ENCODE results near the gene ZCCHC3.
"Not testable (repeated sequence)": the region's sequence is repeated elsewhere in the genome, so short reads cannot be mapped to it uniquely, and the experiment has no call there.

Gene ZCCHC3

DNA sequence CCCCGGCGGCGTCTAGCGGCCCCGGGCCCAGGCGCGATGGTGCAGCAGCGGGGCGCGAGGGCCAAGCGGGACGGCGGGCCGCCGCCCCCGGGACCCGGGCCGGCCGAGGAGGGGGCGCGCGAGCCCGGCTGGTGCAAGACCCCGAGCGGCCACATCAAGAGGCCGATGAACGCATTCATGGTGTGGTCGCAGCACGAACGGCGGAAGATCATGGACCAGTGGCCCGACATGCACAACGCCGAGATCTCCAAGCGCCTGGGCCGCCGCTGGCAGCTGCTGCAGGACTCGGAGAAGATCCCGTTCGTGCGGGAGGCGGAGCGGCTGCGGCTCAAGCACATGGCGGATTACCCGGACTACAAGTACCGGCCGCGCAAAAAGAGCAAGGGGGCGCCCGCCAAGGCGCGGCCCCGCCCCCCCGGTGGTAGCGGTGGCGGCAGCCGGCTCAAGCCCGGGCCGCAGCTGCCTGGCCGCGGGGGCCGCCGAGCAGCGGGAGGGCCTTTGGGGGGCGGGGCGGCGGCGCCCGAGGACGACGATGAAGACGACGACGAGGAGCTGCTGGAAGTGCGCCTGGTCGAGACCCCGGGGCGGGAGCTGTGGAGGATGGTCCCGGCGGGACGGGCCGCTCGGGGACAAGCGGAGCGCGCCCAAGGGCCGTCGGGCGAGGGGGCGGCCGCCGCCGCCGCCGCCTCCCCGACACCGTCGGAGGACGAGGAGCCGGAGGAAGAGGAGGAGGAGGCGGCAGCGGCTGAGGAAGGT, 28.7 kb downstream of the ZCCHC3 start:
- no peak overlapping the region for H3K9ac ChIP-seq (ENCODE audit: low read length)

DNA sequence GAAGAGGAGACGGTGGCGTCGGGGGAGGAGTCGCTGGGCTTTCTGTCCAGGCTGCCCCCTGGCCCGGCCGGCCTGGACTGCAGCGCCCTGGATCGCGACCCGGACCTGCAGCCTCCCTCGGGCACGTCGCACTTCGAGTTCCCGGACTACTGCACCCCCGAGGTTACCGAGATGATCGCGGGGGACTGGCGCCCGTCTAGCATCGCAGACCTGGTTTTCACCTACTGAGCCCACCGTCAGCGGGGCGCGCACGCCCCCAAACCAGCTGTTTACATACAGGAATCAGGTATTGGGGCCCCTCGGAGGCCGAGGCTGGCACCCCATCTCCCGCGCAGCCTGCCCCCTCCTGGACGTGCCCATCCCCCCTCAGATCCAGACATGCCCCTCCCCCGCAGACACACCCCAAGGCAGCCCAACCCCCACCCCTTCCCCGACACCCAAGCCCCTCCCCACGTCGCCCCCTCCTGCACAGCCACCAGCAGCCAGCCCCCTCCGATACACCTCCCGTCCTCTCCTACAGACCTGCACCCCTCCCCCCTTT, 29.3 kb downstream of the ZCCHC3 start:
- H3K9me3 ChIP-seq (ENCODE audit: control insufficient read depth, low read length): no peaks in the 10 kb centered on the region

More for the DNA sequence above, 28.7 kb downstream of the ZCCHC3 start:
- no peaks in the 10 kb centered on the region for H3K9me3 ChIP-seq (ENCODE audit: control insufficient read depth, low read length)
- no peaks in the 10 kb centered on the region for H3K27me3 ChIP-seq (ENCODE audit: control insufficient read depth, insufficient read depth, low read length)
- peaks cover 5% of the 10 kb centered on the region for H3K4me1 ChIP-seq (ENCODE audit: control insufficient read depth, insufficient read depth, low read length)
- H3K4me3 ChIP-seq (ENCODE audit: low read length): peak overlapping the region; percentile 22
- H3K36me3 ChIP-seq (ENCODE audit: control insufficient read depth, insufficient read depth, low read length): no peaks in the 10 kb centered on the region

DNA sequence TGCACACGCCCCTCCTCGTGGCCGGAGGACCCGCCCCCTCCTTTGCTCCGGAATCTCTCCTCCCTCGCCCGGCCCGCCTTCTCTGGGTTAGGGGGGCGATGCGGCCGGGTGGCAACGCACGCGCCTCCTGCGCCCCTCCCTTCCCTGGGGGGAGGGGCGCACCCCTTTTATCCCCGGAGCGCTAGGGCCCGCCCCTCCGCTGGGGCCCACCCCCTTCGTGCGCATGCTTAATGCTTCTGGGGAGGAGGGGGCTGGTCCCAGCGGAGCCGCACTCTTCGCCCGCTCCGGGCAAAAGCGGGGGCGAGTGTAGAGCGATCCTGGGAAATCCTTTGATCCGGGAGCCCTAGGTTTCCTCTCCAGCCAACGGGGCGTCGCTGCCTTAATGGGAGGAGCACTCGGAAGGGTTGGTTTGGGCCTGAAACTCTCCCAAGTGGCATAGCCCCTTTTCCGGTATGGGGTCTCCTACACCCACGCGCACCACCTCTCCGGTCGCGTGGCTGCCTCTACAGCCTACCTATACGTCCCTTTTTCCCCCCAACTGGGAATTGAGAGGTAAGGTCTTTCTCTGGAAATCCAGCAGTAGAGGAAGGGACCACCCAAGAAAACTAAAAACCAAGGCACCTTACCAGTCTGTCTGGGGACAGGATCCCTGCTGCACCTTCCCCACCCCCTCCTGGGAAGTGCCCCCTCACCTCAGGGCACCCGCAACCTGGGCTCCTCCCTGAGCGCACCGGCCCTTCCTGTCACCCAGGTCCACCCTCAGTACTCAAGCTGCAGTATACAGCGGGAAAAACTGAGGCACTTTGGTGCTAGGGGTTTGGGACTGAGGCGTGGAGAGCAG, 30.0 kb downstream of the ZCCHC3 start:
- Histone ChIP-seq H3K4me1 (ENCODE audit: control insufficient read depth, insufficient read depth, low read length) (peaks cover 5% of the 10 kb centered on the region), H3K36me3 (ENCODE audit: control insufficient read depth, insufficient read depth, low read length) (no peaks in the 10 kb centered on the region), H3K27me3 (ENCODE audit: control insufficient read depth, insufficient read depth, low read length) (no peaks in the 10 kb centered on the region), H3K4me3 (ENCODE audit: low read length) (peak overlapping the region; percentile 33), H3K9ac (ENCODE audit: low read length) (peak overlapping the region; percentile 63), H3K9me3 (ENCODE audit: control insufficient read depth, low read length) (no peaks in the 10 kb centered on the region)

More for the DNA sequence above, 29.3 kb downstream of the ZCCHC3 start:
- peak overlapping the region; percentile 33 for H3K4me3 ChIP-seq (ENCODE audit: low read length)
- no peaks in the 10 kb centered on the region for H3K36me3 ChIP-seq (ENCODE audit: control insufficient read depth, insufficient read depth, low read length)
- no peak overlapping the region for H3K9ac ChIP-seq (ENCODE audit: low read length)
- no peaks in the 10 kb centered on the region for H3K27me3 ChIP-seq (ENCODE audit: control insufficient read depth, insufficient read depth, low read length)
- H3K4me1 ChIP-seq (ENCODE audit: control insufficient read depth, insufficient read depth, low read length): peaks cover 5% of the 10 kb centered on the region

DNA sequence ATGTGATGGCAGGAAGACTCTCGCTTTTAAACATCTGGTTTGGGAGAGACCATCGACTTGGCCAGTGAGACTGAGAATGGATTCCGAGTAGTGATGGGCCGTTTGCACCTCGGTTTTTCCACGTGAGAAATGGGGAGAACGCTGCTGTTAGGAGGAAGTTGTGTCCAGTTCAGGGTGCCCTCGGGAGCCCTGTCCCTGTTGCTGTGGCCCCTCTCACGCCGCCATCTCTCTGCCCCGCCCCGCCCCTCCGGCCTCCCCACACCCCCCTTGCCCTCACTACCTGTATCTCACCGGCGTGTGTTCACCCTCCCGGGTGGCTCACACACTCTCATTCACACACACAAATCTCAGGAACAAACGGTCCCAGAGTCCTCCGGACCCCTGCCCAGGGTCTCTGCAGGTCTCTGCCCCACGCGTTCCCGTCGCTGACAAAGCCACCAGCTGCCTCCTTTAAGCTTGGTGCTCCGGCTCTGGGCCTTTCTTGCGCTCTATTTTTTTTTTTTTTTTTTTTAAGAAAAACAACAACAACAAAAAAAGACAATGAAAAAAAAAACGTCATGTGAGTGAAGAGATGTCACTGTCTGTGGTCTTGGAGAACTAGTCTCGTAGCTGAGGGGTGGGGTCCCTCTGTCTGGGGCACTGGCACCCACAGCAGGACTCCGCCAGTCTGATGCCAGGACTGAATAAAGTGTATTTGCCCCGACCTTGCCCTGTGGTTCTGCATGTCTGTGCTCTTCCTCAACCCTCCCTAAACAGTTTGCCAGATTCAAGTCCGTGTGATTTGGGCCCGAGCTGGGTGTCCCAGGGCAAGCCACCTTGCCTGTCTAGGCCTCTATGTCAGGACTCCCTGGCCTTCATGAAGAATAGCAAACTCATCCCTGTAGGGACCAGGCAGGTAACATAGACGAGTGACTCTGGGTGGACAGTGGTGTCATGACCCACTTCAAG, 30.9 kb downstream of the ZCCHC3 start:
- no peak overlapping the region for H3K4me3 ChIP-seq (ENCODE audit: low read length)
- no peaks in the 10 kb centered on the region for H3K9me3 ChIP-seq (ENCODE audit: control insufficient read depth, low read length)
- no peaks in the 10 kb centered on the region for H3K27me3 ChIP-seq (ENCODE audit: control insufficient read depth, insufficient read depth, low read length)
- H3K9ac ChIP-seq (ENCODE audit: low read length): peak overlapping the region; percentile 63
- H3K36me3 ChIP-seq (ENCODE audit: control insufficient read depth, insufficient read depth, low read length): no peaks in the 10 kb centered on the region
- H3K4me1 ChIP-seq (ENCODE audit: control insufficient read depth, insufficient read depth, low read length): peaks cover 5% of the 10 kb centered on the region

DNA sequence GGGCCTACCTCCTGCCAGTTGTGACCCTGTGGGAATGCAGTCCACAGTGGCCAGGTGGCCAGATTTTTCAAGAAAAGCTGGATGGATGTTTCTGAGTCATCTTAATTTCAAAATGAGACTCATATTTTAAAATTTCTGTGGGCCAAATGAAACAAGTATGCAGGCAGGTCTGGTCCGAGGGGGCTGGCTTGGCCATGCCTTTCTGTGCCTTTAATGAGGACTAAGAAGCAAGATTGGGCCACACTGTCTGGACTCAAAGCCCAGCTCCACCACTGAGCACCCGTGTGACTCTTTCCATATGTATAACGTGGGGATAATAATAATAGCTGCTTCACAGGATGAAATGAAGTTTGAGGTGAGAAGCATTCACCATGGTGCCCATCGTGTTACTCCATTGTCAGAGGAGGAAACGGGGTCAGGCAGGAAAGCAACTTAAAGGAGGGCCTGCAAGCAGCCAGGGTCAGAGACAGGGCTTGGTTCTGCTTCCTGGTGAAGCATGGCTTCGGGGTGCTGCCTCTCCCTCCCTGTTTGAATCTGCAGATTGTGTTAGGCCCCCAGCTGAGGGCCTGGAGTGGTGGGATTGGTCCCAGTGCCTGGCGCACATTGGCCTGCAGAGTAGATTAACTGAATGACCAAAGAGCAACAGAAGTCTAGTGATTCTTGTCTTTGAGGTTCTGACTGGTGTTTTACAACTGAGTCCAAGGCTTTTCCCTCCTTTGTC, 31.8 kb downstream of the ZCCHC3 start:
- Histone ChIP-seq H3K36me3 (ENCODE audit: control insufficient read depth, insufficient read depth, low read length) (no peaks in the 10 kb centered on the region), H3K27me3 (ENCODE audit: control insufficient read depth, insufficient read depth, low read length) (no peaks in the 10 kb centered on the region), H3K4me3 (ENCODE audit: low read length) (no peak overlapping the region), H3K9ac (ENCODE audit: low read length) (no peak overlapping the region), H3K9me3 (ENCODE audit: control insufficient read depth, low read length) (no peaks in the 10 kb centered on the region), H3K4me1 (ENCODE audit: control insufficient read depth, insufficient read depth, low read length) (peaks cover 5% of the 10 kb centered on the region)

DNA sequence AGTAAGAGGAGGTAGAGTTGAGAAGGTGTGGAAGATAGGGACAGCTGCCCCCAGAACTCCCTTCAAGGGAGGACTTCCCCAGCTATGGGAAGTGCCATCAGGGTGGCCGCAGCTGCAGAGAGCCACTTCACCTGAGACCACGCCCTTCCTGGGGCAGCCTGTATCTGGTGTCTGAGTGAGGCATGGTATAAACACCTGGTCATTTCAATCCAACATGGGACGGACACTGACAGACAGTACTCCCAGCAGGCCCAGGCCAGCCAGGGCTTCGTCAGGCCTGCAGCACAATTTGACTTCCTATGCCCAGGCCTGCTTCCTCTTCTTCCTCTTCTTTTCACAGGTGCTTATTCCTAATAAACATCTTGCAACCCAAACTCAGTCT, 32.5 kb downstream of the ZCCHC3 start:
- Histone ChIP-seq H3K4me1 (ENCODE audit: control insufficient read depth, insufficient read depth, low read length) (peaks cover 5% of the 10 kb centered on the region), H3K36me3 (ENCODE audit: control insufficient read depth, insufficient read depth, low read length) (no peaks in the 10 kb centered on the region), H3K27me3 (ENCODE audit: control insufficient read depth, insufficient read depth, low read length) (no peaks in the 10 kb centered on the region), H3K9ac (ENCODE audit: low read length) (no peak overlapping the region), H3K4me3 (ENCODE audit: low read length) (no peak overlapping the region), H3K9me3 (ENCODE audit: control insufficient read depth, low read length) (no peaks in the 10 kb centered on the region)

DNA sequence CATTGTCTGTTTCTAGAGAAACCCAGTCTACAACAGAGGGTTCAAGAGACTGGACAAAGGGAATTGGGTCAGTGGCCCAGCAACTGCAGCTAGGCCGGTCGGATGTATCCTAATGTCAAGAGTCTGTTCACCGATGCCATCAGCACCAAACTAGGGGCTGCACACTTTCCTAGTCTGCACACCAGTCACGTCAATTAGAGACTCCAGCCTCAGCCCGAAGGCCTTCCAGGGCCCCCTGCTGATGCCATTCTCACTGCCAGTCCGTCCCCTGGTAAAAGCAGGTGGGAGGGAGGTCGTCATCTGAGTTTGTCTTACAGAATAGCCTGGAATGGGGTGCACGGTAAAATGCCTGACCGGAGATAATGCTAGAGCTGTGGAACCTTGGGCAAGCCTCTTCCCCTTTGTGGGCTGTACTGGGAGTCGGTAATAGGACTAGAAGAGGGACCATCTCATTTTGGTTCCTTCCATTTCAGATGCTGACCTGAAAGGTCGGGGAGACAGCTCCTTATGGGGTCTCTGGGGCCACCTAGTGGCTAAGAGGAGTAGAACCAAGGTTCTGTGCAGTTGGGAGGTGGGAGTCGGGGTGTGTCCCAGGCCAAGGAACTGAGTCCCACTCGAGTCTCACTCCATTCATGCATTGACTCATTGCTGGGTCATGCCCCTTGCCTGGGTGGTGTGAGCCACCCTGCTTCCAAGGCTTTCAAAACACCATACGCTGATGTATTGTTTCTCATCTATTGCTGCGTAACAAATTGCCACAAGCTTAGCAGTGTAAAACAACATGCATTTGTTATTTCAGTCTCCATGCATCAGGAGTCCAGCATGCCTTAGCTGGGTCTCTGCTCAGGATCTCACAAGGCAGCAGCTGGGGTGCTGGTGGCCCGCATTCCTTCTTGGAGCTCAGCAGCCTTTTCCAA, 33.1 kb downstream of the ZCCHC3 start:
- no peaks in the 10 kb centered on the region for H3K36me3 ChIP-seq (ENCODE audit: control insufficient read depth, insufficient read depth, low read length)
- peaks cover 5% of the 10 kb centered on the region for H3K4me1 ChIP-seq (ENCODE audit: control insufficient read depth, insufficient read depth, low read length)
- no peak overlapping the region for H3K4me3 ChIP-seq (ENCODE audit: low read length)
- no peaks in the 10 kb centered on the region for H3K9me3 ChIP-seq (ENCODE audit: control insufficient read depth, low read length)
- H3K9ac ChIP-seq (ENCODE audit: low read length): no peak overlapping the region
- no peaks in the 10 kb centered on the region for H3K27me3 ChIP-seq (ENCODE audit: control insufficient read depth, insufficient read depth, low read length)

DNA sequence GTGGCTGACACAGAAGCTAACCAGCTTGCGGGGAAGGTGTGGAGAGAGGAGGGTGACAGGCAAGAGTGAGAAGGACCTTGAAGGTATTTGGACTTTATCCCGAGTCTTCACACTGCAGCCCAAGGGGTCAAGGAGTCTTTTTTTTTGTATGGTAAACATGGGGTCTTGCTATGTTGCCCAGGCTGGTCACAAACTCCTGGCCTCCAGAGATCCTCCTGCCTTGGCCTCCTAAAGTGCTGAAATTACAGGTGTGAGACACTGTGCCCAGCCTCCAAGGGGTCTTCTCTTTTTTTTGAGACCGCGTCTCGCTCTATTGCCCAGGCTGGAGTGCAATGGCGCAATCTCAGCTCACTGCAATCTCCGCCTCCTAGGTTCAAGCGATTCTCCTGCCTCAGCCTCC, 37.2 kb downstream of the ZCCHC3 start:
- Histone ChIP-seq H3K9ac (ENCODE audit: low read length) (no peak overlapping the region), H3K9me3 (ENCODE audit: control insufficient read depth, low read length) (no peaks in the 10 kb centered on the region), H3K4me1 (ENCODE audit: control insufficient read depth, insufficient read depth, low read length) (no peaks in the 10 kb centered on the region), H3K4me3 (ENCODE audit: low read length) (no peak overlapping the region), H3K27me3 (ENCODE audit: control insufficient read depth, insufficient read depth, low read length) (no peaks in the 10 kb centered on the region), H3K36me3 (ENCODE audit: control insufficient read depth, insufficient read depth, low read length) (no peaks in the 10 kb centered on the region)

DNA sequence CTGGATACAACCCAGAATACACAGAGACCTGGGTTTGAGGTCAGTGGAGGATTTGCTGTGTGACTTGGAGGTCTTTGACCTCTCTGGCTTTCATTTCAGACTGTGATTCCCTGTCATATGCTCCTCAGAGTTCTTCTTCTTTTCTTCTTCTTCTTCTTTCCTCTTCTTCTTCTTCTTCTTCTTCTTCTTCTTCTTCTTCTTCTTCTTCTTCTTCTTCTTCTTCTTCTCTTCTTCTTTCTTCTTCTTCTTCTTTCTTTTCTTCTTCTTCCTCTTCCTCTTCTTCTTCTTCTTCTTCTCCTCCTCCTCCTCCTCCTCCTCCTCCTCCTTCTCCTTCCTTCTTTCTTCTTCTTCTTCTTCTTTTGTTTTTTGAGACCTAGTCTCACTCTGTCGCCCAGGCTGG, 38.7 kb downstream of the ZCCHC3 start:
- H3K4me1 ChIP-seq (ENCODE audit: control insufficient read depth, insufficient read depth, low read length); H3K9ac ChIP-seq (ENCODE audit: low read length); H3K9me3 ChIP-seq (ENCODE audit: control insufficient read depth, low read length); H3K36me3 ChIP-seq (ENCODE audit: control insufficient read depth, insufficient read depth, low read length); H3K27me3 ChIP-seq (ENCODE audit: control insufficient read depth, insufficient read depth, low read length); H3K4me3 ChIP-seq (ENCODE audit: low read length): not testable (repeated sequence)

DNA sequence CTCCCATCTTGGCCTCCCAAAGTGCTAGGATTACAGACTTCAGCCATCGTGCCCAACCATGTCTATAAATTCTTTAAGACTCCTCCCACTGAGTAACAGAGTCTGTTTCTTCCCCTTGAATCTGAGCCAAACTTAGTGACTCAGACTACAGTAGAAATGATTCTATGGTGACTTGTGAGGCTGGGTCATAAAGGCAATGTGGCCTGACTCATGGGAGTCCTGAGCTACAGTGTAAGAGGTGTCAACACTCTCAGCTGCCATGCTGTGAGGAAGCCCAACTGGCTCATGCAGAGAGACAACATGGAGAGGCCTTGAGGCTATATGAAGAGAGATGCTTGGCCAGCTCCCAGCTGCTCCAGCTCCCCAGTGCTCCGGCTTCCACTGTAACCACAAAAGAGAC, 44.3 kb downstream of the ZCCHC3 start:
- Histone ChIP-seq H3K27me3 (ENCODE audit: control insufficient read depth, insufficient read depth, low read length) (no peaks in the 10 kb centered on the region), H3K4me1 (ENCODE audit: control insufficient read depth, insufficient read depth, low read length) (peaks cover 11% of the 10 kb centered on the region), H3K36me3 (ENCODE audit: control insufficient read depth, insufficient read depth, low read length) (no peaks in the 10 kb centered on the region), H3K9me3 (ENCODE audit: control insufficient read depth, low read length) (peaks cover 5% of the 10 kb centered on the region), H3K4me3 (ENCODE audit: low read length) (no peak overlapping the region), H3K9ac (ENCODE audit: low read length) (no peak overlapping the region)
